Left ventricle myocardium inferior (tissue), 1 donor: ENCODE results near the gene LRRFIP2. TPM values are rescaled to one million over a fixed set of nuclear protein-coding genes. Genes with fewer than 3 reads are reported as not detected.
"Not testable (repeated sequence)": the region's sequence is repeated elsewhere in the genome, so short reads cannot be mapped to it uniquely, and the experiment has no call there.

Experiments
- DNase-seq: peaks from one replicate; pipeline ENCODE4 v3.0.0-alpha.2; 2020
- H3K27ac ChIP-seq: fragments of 200-600 bp; replicated peaks from 2 replicates; pipeline ENCODE4 v1.8.0; 2021
- H3K27me3 ChIP-seq: fragments of 200-600 bp; 2 replicates; pipeline ENCODE4 v1.8.0; 2021; ENCODE audit warnings: low read depth
- H3K36me3 ChIP-seq: fragments of 200-600 bp; 2 replicates; pipeline ENCODE4 v1.8.0; 2021
- H3K4me1 ChIP-seq: fragments of 200-600 bp; 2 replicates; pipeline ENCODE4 v1.8.0; 2021
- H3K4me3 ChIP-seq: fragments of 200-600 bp; 2 replicates; pipeline ENCODE4 v1.8.0; 2021; ENCODE audit warnings: mild to moderate bottlenecking, moderate library complexity
- H3K9me3 ChIP-seq: fragments of 200-600 bp; replicated peaks from 2 replicates; pipeline ENCODE4 v1.8.0; 2021
- intact Hi-C: fragments of 100-400 bp; cut with micrococcal nuclease; formaldehyde crosslinking; loops from one replicate; pipeline ENCODE4 v1.11.0; 2022
- total RNA-seq: library from RNA; stranded (reverse); fragmentation: NEBNext Ultra II Directional; extraction: Animal tissue kit (Norgen Biotek cat#: 25700); gene quantifications from one replicate; pipeline ENCODE4 v1.2.1, GENCODE V29; 2021
- TF ChIP-seq, protein P1 (sequence below): fragments of 200-600 bp; IDR thresholded peaks from 2 replicates; pipeline ENCODE4 v1.8.0; 2021; ENCODE audit warnings: antibody characterized with exemption, mild to moderate bottlenecking, borderline replicate concordance
- donor health status: DM: no; HTN: yes; CAD: no; lungs with severe emphysema.

The LRRFIP2 gene
- total RNA-seq, 1 donor from 2014 or later: 155 TPM

DNA sequence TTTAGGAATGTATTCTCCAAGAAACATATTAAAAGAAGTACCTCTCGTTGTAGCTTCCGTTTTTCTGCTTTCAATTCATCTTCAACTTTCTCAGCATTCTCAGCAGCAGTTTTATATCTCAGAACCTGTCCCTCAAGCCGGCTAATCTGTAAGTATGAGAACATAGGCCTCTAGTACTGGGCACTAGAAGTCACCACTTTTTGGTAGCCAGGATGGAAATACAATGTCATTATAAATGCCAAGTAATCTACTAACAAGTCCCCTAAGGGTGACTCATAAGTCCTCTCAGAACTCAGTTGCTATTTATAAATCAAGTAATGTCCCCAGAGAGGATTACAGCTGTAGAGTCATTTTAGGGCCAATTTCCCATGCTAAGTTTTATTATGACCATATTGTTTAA is 120.0 kb downstream of the LRRFIP2 start:
- intact Hi-C loops: no loop called here
- Histone ChIP-seq H3K9me3 (no peaks in the 10 kb centered on the region), H3K4me1 (peaks cover 78% of the 10 kb centered on the region), H3K27me3 (no peaks in the 10 kb centered on the region), H3K36me3 (peaks cover 67% of the 10 kb centered on the region), H3K27ac (peak overlapping the region; percentile 89), H3K4me3 (peak overlapping the region; percentile 7)
- TF ChIP-seq, protein P1, sequence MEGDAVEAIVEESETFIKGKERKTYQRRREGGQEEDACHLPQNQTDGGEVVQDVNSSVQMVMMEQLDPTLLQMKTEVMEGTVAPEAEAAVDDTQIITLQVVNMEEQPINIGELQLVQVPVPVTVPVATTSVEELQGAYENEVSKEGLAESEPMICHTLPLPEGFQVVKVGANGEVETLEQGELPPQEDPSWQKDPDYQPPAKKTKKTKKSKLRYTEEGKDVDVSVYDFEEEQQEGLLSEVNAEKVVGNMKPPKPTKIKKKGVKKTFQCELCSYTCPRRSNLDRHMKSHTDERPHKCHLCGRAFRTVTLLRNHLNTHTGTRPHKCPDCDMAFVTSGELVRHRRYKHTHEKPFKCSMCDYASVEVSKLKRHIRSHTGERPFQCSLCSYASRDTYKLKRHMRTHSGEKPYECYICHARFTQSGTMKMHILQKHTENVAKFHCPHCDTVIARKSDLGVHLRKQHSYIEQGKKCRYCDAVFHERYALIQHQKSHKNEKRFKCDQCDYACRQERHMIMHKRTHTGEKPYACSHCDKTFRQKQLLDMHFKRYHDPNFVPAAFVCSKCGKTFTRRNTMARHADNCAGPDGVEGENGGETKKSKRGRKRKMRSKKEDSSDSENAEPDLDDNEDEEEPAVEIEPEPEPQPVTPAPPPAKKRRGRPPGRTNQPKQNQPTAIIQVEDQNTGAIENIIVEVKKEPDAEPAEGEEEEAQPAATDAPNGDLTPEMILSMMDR: no peak
- no peak for DNase-seq

DNA sequence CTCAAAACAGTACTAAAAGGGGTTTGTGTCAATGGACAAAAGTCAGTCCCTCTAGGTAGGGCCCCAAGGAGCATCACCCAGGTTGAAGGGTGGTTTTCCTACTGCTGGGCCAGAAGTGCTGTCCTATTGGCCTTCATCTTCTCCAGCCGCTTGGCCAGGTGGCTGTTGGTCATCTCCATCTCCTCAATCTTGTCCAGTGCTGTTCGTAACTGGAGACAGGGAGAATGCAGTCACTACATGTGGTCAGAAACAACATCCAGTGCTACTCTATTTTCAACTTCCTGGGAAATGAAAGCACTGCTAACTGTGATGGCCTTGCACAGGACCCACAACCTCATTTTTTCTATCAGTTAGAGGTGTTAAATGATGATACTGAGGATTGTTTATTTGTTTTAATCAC is 120.6 kb downstream of the LRRFIP2 start:
- no peaks in the 10 kb centered on the region for H3K27me3 ChIP-seq
- intact Hi-C loops: no loop called here
- H3K4me1 ChIP-seq: peaks cover 84% of the 10 kb centered on the region
- H3K36me3 ChIP-seq: peaks cover 69% of the 10 kb centered on the region
- TF ChIP-seq, protein P1: no peak
- H3K27ac ChIP-seq: peak overlapping the region; percentile 89
- no peak for DNase-seq
- H3K4me3 ChIP-seq: peak overlapping the region; percentile 7
- H3K9me3 ChIP-seq: no peaks in the 10 kb centered on the region

DNA sequence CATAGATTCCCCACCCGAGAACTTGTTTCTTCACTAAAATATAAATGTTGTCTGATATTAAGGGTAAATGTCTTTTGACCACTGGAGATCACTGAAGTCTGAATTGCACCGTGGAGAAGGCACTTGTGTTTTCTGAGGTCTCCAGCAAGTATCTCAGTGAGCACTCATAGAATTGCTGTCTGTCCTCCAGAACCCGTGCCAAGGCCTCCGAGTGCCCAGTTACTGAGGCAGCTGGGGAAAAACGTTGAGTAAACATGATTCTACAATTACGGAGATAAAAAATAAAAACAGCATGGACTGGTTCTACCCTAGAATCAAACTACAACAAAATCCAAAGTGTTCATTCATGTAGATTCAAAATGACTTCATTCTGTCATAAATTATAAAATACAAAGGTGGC is 121.0 kb downstream of the LRRFIP2 start:
- intact Hi-C loops: no loop called here
- Histone ChIP-seq H3K27ac (peak overlapping the region; percentile 89), H3K4me3 (peak overlapping the region; percentile 4), H3K36me3 (peaks cover 68% of the 10 kb centered on the region), H3K4me1 (peaks cover 86% of the 10 kb centered on the region), H3K27me3 (no peaks in the 10 kb centered on the region), H3K9me3 (no peaks in the 10 kb centered on the region)
- no peak for DNase-seq
- TF ChIP-seq, protein P1: no peak

DNA sequence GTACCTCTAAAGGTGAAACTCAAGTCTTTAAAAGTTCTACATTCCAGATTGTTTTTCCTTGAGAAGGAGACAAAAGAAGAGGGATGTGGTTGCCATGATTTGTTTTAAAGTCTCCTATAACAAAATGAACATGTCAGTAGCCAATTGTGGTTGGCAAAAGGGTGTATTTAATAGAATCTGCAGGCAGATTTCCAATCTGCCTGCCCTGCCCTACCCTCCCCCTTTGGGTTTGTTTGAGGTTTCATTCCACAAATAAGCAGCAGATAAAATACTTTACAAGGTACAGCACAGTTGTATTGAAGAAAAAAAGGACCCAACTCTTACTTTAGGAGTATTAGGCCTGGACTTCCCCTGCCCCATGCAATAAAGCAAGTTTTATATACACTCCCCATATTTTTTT is 121.5 kb downstream of the LRRFIP2 start:
- TF ChIP-seq, protein P1: no peak
- Histone ChIP-seq H3K9me3 (no peaks in the 10 kb centered on the region), H3K27ac (peak overlapping the region; percentile 89), H3K27me3 (no peaks in the 10 kb centered on the region), H3K4me1 (peaks cover 90% of the 10 kb centered on the region), H3K36me3 (peaks cover 68% of the 10 kb centered on the region), H3K4me3 (peak overlapping the region; percentile 4)
- intact Hi-C loops: no loop called here
- no peak for DNase-seq

DNA sequence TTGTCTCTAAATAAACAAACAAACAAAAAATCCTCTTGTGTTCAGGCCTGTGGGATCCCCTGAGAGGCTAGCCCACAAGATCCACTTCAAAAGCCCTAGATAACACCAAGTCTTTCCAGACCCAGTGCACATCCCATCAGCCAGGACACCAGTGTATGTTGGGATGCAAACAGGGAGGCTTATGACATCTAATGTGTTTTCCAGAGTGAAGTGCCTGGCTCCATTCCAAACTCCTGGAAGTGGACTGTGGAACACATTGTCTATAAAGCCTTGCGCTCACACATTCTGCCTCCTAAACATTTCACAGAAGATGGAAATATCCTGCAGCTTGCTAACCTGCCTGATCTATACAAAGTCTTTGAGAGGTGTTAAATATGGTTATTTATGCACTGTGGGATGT is 124.1 kb downstream of the LRRFIP2 start:
- H3K9me3 ChIP-seq: no peaks in the 10 kb centered on the region
- peaks cover 68% of the 10 kb centered on the region for H3K36me3 ChIP-seq
- H3K4me1 ChIP-seq: peaks cover 70% of the 10 kb centered on the region
- intact Hi-C loops: no loop called here
- DNase-seq: peak; percentile 32
- peak overlapping the region; percentile 89 for H3K27ac ChIP-seq
- no peaks in the 10 kb centered on the region for H3K27me3 ChIP-seq
- no peak overlapping the region for H3K4me3 ChIP-seq
- TF ChIP-seq, protein P1: no peak

DNA sequence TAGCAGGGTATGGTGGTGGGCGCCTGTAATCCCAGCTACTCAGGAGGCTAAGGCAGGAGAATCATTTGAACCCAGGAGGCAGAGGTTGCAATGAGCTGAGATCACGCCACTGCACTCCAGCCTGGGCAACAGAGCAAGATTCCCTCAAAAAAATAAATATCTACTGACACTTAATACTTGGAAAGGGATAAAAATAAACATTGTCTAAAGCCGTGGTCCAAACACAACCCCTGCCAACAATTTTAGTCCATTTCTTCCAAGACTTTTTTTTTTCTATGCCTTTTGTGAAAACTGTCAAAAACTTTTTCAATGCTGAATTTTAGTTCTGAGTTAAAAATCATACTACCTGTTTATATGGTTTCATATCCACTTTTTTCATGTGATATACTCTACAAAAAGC is 131.7 kb downstream of the LRRFIP2 start:
- Histone ChIP-seq H3K27ac (peak overlapping the region; percentile 6), H3K36me3 (peaks cover 58% of the 10 kb centered on the region), H3K4me1 (peaks cover 21% of the 10 kb centered on the region)
- intact Hi-C loops, H3K27me3 ChIP-seq, H3K4me3 ChIP-seq, DNase-seq, H3K9me3 ChIP-seq: not testable (repeated sequence)
